DMS53 treated with DMSO at 0.1 percent for 48 hours (cell line): ENCODE measurements around the gene PPFIA3.
A peak's percentile ranks its signal among the peaks of the same experiment; 100 is the strongest.
"Not testable (repeated sequence)": the region's sequence is repeated elsewhere in the genome, so short reads cannot be mapped to it uniquely, and the experiment has no call there.

Experiments
- DNase-seq: peaks from one replicate; lab custom pipeline; 2025; ENCODE audit not compliant: unreplicated experiment; lab: John Stamatoyannopoulos, UW

The PPFIA3 gene

GRCh38 chr19:49102303-49102702 lies 17.0 kb upstream of the PPFIA3 start:
- no peak for DNase-seq

GRCh38 chr19:49103331-49104085 lies 15.8 kb upstream of the PPFIA3 start:
- DNase-seq, result no peak

- DNase-seq, result no peak
Measured at GRCh38 chr19:49104229-49104864, 15.0 kb upstream of the PPFIA3 start.

GRCh38 chr19:49106648-49107135 lies 12.7 kb upstream of the PPFIA3 start:
- peak; percentile 16 for DNase-seq

GRCh38 chr19:49107625-49108459 lies 11.5 kb upstream of the PPFIA3 start:
- no peak for DNase-seq

GRCh38 chr19:49109051-49109450 lies 10.3 kb upstream of the PPFIA3 start:
- DNase-seq, result no peak

GRCh38 chr19:49109569-49110233 lies 9.6 kb upstream of the PPFIA3 start:
- DNase-seq, result no peak

- no peak for DNase-seq
Measured at GRCh38 chr19:49110567-49110966, 8.8 kb upstream of the PPFIA3 start.

- no peak for DNase-seq
Measured at GRCh38 chr19:49111218-49111998, 7.9 kb upstream of the PPFIA3 start.

- DNase-seq, result peak; percentile 21
Measured at GRCh38 chr19:49113762-49114629, 5.3 kb upstream of the PPFIA3 start, which contains the start of gene LIN7B. Gene LIN7B, plus strand, starts transcription at chr19:49114370. Its CDS starts 35 bp downstream, at chr19:49114405.

- DNase-seq, result no peak
Measured at GRCh38 chr19:49114630-49115363, 4.5 kb upstream of the PPFIA3 start.

GRCh38 chr19:49116544-49116943 lies 2.8 kb upstream of the PPFIA3 start:
- no peak for DNase-seq

- no peak for DNase-seq
Measured at GRCh38 chr19:49117677-49118564, 1.4 kb upstream of the PPFIA3 start.

GRCh38 chr19:49118565-49119410 lies 556 bp upstream of the PPFIA3 start, which contains the start of gene C19orf73:
Gene C19orf73, minus strand, starts transcription at chr19:49119143. Its CDS starts 121 bp downstream, at chr19:49119022.
- DNase-seq, result peak; percentile 84

GRCh38 chr19:49120325-49120683 lies 960 bp downstream of the PPFIA3 start:
- DNase-seq, result no peak

- DNase-seq, result no peak
Measured at GRCh38 chr19:49120868-49121267, 1.5 kb downstream of the PPFIA3 start.

GRCh38 chr19:49121841-49122240 lies 2.5 kb downstream of the PPFIA3 start:
- not testable (repeated sequence) for DNase-seq
